GM12878 (cell line): ENCODE data around the gene RSRC1.
"Not testable (repeated sequence)": the region's sequence is repeated elsewhere in the genome, so short reads cannot be mapped to it uniquely, and the experiment has no call there.

Experiments used
- CHD2 ChIP-seq: IDR thresholded peaks from 2 replicates; pipeline ENCODE4 v1.6.1; 2011; ENCODE audit warnings: low read depth, low read length, improper control_type of control experiment, borderline replicate concordance
- CREB1 ChIP-seq: IDR thresholded peaks from 2 replicates; pipeline ENCODE4 v1.6.1; 2012; ENCODE audit warnings: low read depth, mild to moderate bottlenecking, inconsistent platforms
- EGR1 ChIP-seq, 2 experiments: IDR thresholded peaks; 1 replicate in 1 of 2; 2 replicates in 1 of 2; pipeline ENCODE4 v1.6.1; 2011 to 2012; ENCODE audit warnings: low read depth in 2 of 2, low read length in 2 of 2, borderline replicate concordance in 1 of 2, mild to moderate bottlenecking in 1 of 2, moderate library complexity in 1 of 2
- EP300 ChIP-seq, 2 experiments: fragments of 150-350 bp in 1 of 2; IDR thresholded peaks; 2 replicates each; pipeline ENCODE4 v1.6.1; 2011 to 2012; ENCODE audit warnings: low read depth in 2 of 2, low read length in 2 of 2, borderline replicate concordance in 1 of 2, improper control_type of control experiment in 1 of 2, inconsistent platforms in 1 of 2; ENCODE audit not compliant: control insufficient read depth in 1 of 2
- EZH2 ChIP-seq: IDR thresholded peaks from 2 replicates; pipeline ENCODE4 v1.6.1; 2012; ENCODE audit warnings: low read depth, mild to moderate bottlenecking, control low read depth, inconsistent platforms, low read length, borderline replicate concordance; ENCODE audit not compliant: control insufficient read depth
- RFX5 ChIP-seq: IDR thresholded peaks from 2 replicates; pipeline ENCODE4 v1.6.1; 2011; ENCODE audit warnings: low read depth, low read length, improper control_type of control experiment
- TAF1 ChIP-seq: IDR thresholded peaks from 2 replicates; pipeline ENCODE4 v1.6.1; 2011; ENCODE audit warnings: mild to moderate bottlenecking, low read depth, low read length, borderline replicate concordance
- ZNF24 ChIP-seq: fragments of 450-650 bp; IDR thresholded peaks from 2 replicates; pipeline ENCODE4 v1.6.1; 2017; ENCODE audit warnings: antibody characterized with exemption, mild to moderate bottlenecking
- ZNF274 ChIP-seq: IDR thresholded peaks from one replicate; pipeline ENCODE4 v1.8.0; 2011; ENCODE audit not compliant: insufficient read length, insufficient read depth
- TF ChIP-seq, protein P1 (sequence below), 3 experiments: IDR thresholded peaks in 2 of 3; conservative IDR thresholded peaks in 1 of 3; 2 replicates each; pipeline ENCODE4 v1.5.1; 2011; ENCODE audit warnings: low read depth in 3 of 3, low read length in 3 of 3, mild to moderate bottlenecking in 3 of 3, control low read depth in 2 of 3, moderate library complexity in 2 of 3, inconsistent platforms in 1 of 3, mixed read lengths in 1 of 3; ENCODE audit not compliant: control insufficient read depth in 2 of 3, insufficient read depth in 1 of 3; ENCODE audit errors: extremely low read depth in 1 of 3
- TF ChIP-seq, protein P2 (sequence below): fragments of 450-650 bp; IDR thresholded peaks from 2 replicates; pipeline ENCODE4 v1.6.1; 2017; ENCODE audit warnings: borderline replicate concordance

DNA sequence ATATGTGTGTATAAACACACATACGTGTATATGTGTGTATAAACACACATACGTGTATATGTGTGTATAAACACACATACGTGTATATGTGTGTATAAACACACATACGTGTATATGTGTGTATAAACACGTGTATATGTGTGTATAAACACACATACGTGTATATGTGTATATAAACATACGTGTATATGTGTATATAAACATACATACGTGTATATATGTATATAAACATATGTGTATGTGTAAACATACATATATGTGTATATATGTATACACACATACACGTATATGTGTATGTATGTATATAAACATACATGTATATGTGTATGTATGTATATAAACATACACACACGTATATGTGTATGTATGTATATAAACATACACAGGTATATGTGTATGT lies 119.1 kb downstream of the RSRC1 start:
- TF ChIP-seq CREB1; ZNF24; EGR1 (IDR thresholded peaks at IDR 0.05; ENCODE audit: borderline replicate concordance in 1 of 2, low read depth in 2 of 2, low read length in 2 of 2); TAF1; ZNF274; RFX5; EZH2; EP300 (IDR thresholded peaks at IDR 0.05; ENCODE audit: borderline replicate concordance in 1 of 2, control insufficient read depth in 1 of 2, low read depth in 2 of 2, low read length in 2 of 2); CHD2: not testable (repeated sequence)
- TF ChIP-seq, protein P1, sequence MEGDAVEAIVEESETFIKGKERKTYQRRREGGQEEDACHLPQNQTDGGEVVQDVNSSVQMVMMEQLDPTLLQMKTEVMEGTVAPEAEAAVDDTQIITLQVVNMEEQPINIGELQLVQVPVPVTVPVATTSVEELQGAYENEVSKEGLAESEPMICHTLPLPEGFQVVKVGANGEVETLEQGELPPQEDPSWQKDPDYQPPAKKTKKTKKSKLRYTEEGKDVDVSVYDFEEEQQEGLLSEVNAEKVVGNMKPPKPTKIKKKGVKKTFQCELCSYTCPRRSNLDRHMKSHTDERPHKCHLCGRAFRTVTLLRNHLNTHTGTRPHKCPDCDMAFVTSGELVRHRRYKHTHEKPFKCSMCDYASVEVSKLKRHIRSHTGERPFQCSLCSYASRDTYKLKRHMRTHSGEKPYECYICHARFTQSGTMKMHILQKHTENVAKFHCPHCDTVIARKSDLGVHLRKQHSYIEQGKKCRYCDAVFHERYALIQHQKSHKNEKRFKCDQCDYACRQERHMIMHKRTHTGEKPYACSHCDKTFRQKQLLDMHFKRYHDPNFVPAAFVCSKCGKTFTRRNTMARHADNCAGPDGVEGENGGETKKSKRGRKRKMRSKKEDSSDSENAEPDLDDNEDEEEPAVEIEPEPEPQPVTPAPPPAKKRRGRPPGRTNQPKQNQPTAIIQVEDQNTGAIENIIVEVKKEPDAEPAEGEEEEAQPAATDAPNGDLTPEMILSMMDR (IDR thresholded peaks at IDR 0.05 in 2 of 3, conservative IDR thresholded peaks at IDR 0.05 in 1 of 3; ENCODE audit: control insufficient read depth in 2 of 3, extremely low read depth in 1 of 3, insufficient read depth in 1 of 3, low read depth in 3 of 3, low read length in 3 of 3) = not testable (repeated sequence)
- TF ChIP-seq, protein P2, sequence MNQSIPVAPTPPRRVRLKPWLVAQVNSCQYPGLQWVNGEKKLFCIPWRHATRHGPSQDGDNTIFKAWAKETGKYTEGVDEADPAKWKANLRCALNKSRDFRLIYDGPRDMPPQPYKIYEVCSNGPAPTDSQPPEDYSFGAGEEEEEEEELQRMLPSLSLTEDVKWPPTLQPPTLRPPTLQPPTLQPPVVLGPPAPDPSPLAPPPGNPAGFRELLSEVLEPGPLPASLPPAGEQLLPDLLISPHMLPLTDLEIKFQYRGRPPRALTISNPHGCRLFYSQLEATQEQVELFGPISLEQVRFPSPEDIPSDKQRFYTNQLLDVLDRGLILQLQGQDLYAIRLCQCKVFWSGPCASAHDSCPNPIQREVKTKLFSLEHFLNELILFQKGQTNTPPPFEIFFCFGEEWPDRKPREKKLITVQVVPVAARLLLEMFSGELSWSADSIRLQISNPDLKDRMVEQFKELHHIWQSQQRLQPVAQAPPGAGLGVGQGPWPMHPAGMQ = not testable (repeated sequence)
